Smooth muscle cell (in vitro differentiated cells): ENCODE results near the gene HERPUD1. TPM values are rescaled to one million over a fixed set of nuclear protein-coding genes. Genes with fewer than 3 reads are reported as not detected.

ENCODE experiments used
- DNase-seq: peaks from one replicate; lab custom pipeline; 2025; ENCODE audit not compliant: unreplicated experiment; lab: John Stamatoyannopoulos, UW
- H2AFZ ChIP-seq: fragments of 200-600 bp; sonication (generic); 2 replicates; pipeline ENCODE4 v1.6.0; 2016; ENCODE audit warnings: antibody characterized with exemption, low read depth, mild to moderate bottlenecking
- H3F3A ChIP-seq: fragments of 200-600 bp; sonication (generic); 2 replicates; pipeline ENCODE4 v1.6.0; 2017; ENCODE audit warnings: antibody characterized with exemption, low read depth
- H3K27ac ChIP-seq: fragments of 200-600 bp; sonication (generic); 2 replicates; pipeline ENCODE4 v1.5.1; 2016; ENCODE audit warnings: low read depth, mild to moderate bottlenecking
- H3K27me3 ChIP-seq: fragments of 200-600 bp; sonication (generic); 2 replicates; pipeline ENCODE4 v1.6.1; 2016; ENCODE audit warnings: low read depth, mild to moderate bottlenecking
- H3K36me3 ChIP-seq: fragments of 200-600 bp; sonication (generic); 2 replicates; pipeline ENCODE4 v1.5.1; 2016; ENCODE audit warnings: low read depth
- H3K4me1 ChIP-seq: fragments of 200-600 bp; sonication (generic); 2 replicates; pipeline ENCODE4 v1.5.1; 2016; ENCODE audit warnings: low read depth
- H3K4me2 ChIP-seq: fragments of 200-600 bp; sonication (generic); 2 replicates; pipeline ENCODE4 v1.6.0; 2016; ENCODE audit warnings: mild to moderate bottlenecking
- H3K4me3 ChIP-seq: fragments of 200-600 bp; sonication (generic); 2 replicates; pipeline ENCODE4 v1.5.1; 2016; ENCODE audit warnings: mild to moderate bottlenecking
- H3K79me2 ChIP-seq: fragments of 200-600 bp; sonication (generic); 2 replicates; pipeline ENCODE4 v1.6.0; 2016; ENCODE audit warnings: low read depth, mild to moderate bottlenecking
- H3K9ac ChIP-seq: fragments of 200-600 bp; sonication (generic); 2 replicates; pipeline ENCODE4 v1.6.0; 2016; ENCODE audit warnings: low read depth
- H3K9me3 ChIP-seq: fragments of 200-600 bp; sonication (generic); replicated peaks from 2 replicates; pipeline ENCODE4 v1.5.1; 2016; ENCODE audit warnings: low read depth
- H4K20me1 ChIP-seq: fragments of 200-600 bp; sonication (generic); 2 replicates; pipeline ENCODE4 v1.6.0; 2016; ENCODE audit warnings: low read depth
- CTCF ChIP-seq: fragments of 200-600 bp; sonication (generic); IDR thresholded peaks from 2 replicates; pipeline ENCODE4 v1.5.1; 2017; ENCODE audit warnings: borderline replicate concordance, mild to moderate bottlenecking, antibody characterized with exemption; ENCODE audit not compliant: insufficient read depth, poor library complexity, severe bottlenecking
- WGBS: methylation state at CpG from one replicate; pipeline ENCODE4 v1.1.7; 2016; ENCODE audit warnings: low lambda C conversion rate; 5-methylcytosine and 5-hydroxymethylcytosine counted together
- polyA plus RNA-seq: library from polyadenylated mRNA; unstranded; fragments of >200 nt; fragmentation: Nextera tagmentation; extraction: Ambion mirVana; gene quantifications from 2 replicates; pipeline ENCODE4 v1.2.1, GENCODE V29; 2016
- total RNA-seq: library from RNA; depleted of rRNA; stranded (reverse); fragments of >200 nt; gene quantifications from 2 replicates; pipeline ENCODE4 v1.2.3, GENCODE V29; 2014

Gene HERPUD1
- total and polyA plus RNA-seq, 2 experiments from 2014 or later, result 253 to 291 TPM

- H3K9me3 ChIP-seq, result no peaks in the 10 kb centered on the region
- TF ChIP-seq CTCF, result no peak
- H3K4me2 ChIP-seq, result no peak overlapping the region
- H4K20me1 ChIP-seq, result no peaks in the 10 kb centered on the region
- 98% methylated on average over 5 of the region's 5 CpGs for WGBS
- DNase-seq, result no peak
- H3F3A ChIP-seq, result no peaks in the 10 kb centered on the region
- no peak overlapping the region for H3K27ac ChIP-seq
- H3K9ac ChIP-seq, result no peak overlapping the region
- no peaks in the 10 kb centered on the region for H3K27me3 ChIP-seq
- H3K4me1 ChIP-seq, result no peaks in the 10 kb centered on the region
- no peaks in the 10 kb centered on the region for H3K79me2 ChIP-seq
- H2AFZ ChIP-seq, result no peak overlapping the region
- no peaks in the 10 kb centered on the region for H3K36me3 ChIP-seq
- H3K4me3 ChIP-seq, result no peak overlapping the region
These were observed 42.7 kb upstream of the HERPUD1 start for GRCh38 chr16:56889206-56889605.

- H3K9me3 ChIP-seq, result no peaks in the 10 kb centered on the region
- no peaks in the 10 kb centered on the region for H3K27me3 ChIP-seq
- H2AFZ ChIP-seq, result no peak overlapping the region
- H3K4me2 ChIP-seq, result no peak overlapping the region
- no peaks in the 10 kb centered on the region for H3K36me3 ChIP-seq
- no peaks in the 10 kb centered on the region for H4K20me1 ChIP-seq
- TF ChIP-seq CTCF, result no peak
- no peaks in the 10 kb centered on the region for H3K79me2 ChIP-seq
- no peak overlapping the region for H3K27ac ChIP-seq
- no peaks in the 10 kb centered on the region for H3K4me1 ChIP-seq
- no peak for DNase-seq
- WGBS, result 85% methylated on average over 11 of the region's 11 CpGs
- no peaks in the 10 kb centered on the region for H3F3A ChIP-seq
- no peak overlapping the region for H3K9ac ChIP-seq
- H3K4me3 ChIP-seq, result no peak overlapping the region
These were observed 40.3 kb upstream of the HERPUD1 start for GRCh38 chr16:56891685-56892084.

GRCh38 chr16:56892705-56893104 is 39.2 kb upstream of the HERPUD1 start:
- WGBS, result 90% methylated on average over 11 of the region's 14 CpGs
- H3K9ac ChIP-seq, result no peak overlapping the region
- no peaks in the 10 kb centered on the region for H3K27me3 ChIP-seq

More at GRCh38 chr16:56892705-56893104, 39.2 kb upstream of the HERPUD1 start:
- Histone ChIP-seq H3K4me3 (no peak overlapping the region), H4K20me1 (no peaks in the 10 kb centered on the region), H3K79me2 (no peaks in the 10 kb centered on the region), H3K27ac (no peak overlapping the region), H3K4me1 (no peaks in the 10 kb centered on the region), H3K4me2 (no peak overlapping the region), H2AFZ (no peak overlapping the region), H3F3A (no peaks in the 10 kb centered on the region), H3K36me3 (no peaks in the 10 kb centered on the region), H3K9me3 (no peaks in the 10 kb centered on the region)
- no peak for TF ChIP-seq CTCF
- DNase-seq, result no peak
